Coronary artery (tissue), 2 donors: ENCODE measurements around the gene MRPL37.

Experiments
- DNase-seq: peaks from one replicate; pipeline ENCODE4 v3.0.0-alpha.2; 2017; ENCODE audit warnings: low spot score
- H3K27ac ChIP-seq, 2 donors: fragments of 200-600 bp; sonication (generic); one replicate each; pipeline ENCODE4 v1.5.1; 2016 to 2019
- H3K4me3 ChIP-seq: fragments of 200-600 bp; sonication (generic); 2 replicates; pipeline ENCODE4 v1.5.1; 2016; ENCODE audit warnings: mild to moderate bottlenecking, moderate library complexity
- CTCF ChIP-seq: fragments of 200-600 bp; sonication (generic); IDR thresholded peaks from one replicate; pipeline ENCODE4 v1.5.1; 2019; ENCODE audit warnings: antibody characterized with exemption

MRPL37 gene

GRCh38 chr1:54157401-54157800 lies 42.6 kb upstream of the MRPL37 start:
- no peak for TF ChIP-seq CTCF
- no peak for DNase-seq
- no peak overlapping the region for H3K27ac ChIP-seq
- no peak overlapping the region for H3K4me3 ChIP-seq

DNA sequence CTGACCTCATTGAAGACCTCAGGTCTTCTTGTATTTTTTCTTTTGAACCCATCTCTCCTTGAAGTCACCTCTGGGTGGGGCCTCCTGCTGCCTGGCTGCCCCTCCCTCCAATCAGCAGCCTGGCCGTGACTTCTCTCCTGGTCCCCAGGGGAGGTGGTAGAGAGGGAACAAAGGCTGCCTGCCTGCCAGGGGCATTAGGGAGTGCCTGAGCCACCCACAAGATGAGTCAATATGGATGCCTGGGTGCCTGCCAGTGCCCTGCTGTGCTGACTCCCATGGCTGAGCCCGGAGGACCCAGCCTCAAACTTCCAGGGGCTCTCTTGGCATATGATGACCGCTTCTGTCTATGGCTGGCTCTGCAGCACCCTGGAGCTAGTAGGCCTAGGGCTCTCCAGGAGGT lies 41.9 kb upstream of the MRPL37 start:
- no peak for DNase-seq
- Histone ChIP-seq H3K4me3 (no peak overlapping the region), H3K27ac (no peak overlapping the region)
- TF ChIP-seq CTCF = no peak

DNA sequence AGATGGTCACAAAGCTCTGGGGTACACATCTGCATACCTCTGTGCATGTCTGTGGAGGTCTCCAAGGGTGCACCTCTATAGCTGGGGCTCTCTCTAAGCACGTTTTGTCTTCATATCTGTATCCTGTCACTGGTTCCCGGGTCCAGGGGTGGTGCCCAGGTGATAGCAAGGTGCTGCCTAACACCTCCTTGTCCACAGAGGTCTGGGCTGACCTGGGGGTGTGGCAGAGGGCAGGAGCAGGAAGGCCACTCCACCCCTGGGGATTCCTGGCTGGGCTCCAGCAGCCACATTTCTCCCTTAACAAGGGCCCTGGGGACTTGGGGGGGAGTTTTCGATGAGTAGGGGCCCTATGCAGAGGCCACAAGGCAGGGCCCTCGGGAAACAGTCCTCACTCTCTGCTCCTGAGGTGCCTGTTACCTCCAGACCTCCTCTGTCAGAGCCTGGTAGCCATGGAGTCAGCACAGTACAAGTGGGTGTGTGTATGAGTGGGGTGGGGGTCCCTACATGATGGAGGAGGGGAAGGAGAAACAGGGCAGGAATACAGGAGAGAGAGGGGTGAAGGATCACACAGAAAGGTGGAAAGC lies 40.1 kb upstream of the MRPL37 start:
- H3K27ac ChIP-seq = no peak overlapping the region
- H3K4me3 ChIP-seq = no peak overlapping the region
- DNase-seq = no peak
- TF ChIP-seq CTCF = no peak

DNA sequence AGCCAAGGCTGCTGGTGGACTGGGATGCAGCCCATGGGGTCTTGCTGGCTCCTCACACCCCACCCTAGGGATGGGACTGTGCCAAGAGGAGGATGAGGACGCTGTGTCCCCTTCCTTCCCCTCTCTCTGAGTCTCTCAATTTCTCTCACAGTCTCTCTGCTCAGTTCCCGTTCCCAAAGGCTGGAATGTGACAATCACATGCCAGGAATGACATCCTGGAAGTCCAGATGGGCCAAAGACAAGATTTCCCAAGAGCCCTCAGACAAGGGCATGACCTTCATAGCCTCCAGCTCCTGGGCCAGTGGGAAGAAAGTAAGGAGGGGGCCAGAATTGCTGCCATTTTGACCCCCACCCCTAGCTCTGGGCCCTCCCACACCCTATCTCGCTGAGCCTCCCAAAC lies 39.6 kb upstream of the MRPL37 start:
- DNase-seq = no peak
- no peak overlapping the region for H3K4me3 ChIP-seq
- TF ChIP-seq CTCF = no peak
- H3K27ac ChIP-seq = no peak overlapping the region

DNA sequence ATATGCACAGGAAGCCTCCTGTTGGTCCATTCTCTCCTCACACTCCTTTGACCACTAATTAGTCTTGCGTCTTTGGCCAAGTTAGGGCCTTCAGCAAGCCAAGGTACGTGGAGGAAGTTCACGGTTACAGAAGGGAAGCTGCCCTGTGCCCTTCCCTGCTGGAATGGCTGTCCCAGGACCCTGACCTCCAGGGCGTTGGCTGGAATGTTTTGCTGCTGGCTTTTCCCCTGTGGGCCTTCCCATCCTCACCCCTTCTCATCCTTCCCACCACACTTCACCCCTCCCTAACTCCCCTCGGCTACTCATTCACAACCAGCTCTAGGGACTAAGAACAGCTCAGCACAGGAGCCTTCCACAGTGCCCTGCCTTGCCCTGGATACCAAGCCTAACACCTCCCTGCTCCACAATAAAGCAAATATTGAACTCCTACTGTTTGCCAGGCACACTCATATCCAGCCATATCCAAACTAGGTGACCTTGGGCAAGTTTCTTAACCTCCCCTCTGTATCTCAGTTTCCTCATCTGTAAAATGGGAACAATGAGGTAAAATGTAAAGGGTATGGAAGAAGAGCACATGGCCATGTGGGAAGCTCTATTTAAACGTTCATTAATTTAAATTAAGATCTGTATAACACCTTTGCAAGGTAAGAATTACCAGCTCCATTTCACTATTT lies 38.3 kb upstream of the MRPL37 start:
- Histone ChIP-seq H3K27ac (no peak overlapping the region), H3K4me3 (no peak overlapping the region)
- no peak for DNase-seq
- TF ChIP-seq CTCF = no peak

GRCh38 chr1:54163051-54163450 lies 36.9 kb upstream of the MRPL37 start:
- no peak for DNase-seq
- Histone ChIP-seq H3K4me3 (no peak overlapping the region), H3K27ac (no peak overlapping the region)
- TF ChIP-seq CTCF = no peak

DNA sequence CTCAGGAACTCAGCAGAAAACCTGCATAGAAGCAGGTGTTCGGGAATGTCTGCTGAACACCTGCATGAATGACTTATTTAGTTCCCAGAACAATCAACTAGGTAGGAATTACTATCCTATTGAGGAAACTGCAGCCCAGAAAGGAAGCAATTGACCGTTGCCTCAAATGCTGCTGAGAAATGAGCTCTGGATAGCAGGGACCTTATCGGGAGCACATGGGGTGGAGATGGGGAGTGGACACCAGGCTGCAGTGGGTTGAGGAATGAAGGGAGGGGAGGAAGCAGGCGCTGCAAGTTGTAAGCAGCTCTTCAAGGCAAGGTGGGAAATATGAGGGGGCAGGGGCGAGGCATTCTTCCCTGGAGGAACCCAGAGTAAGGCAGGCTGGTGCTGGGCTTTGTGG lies 36.4 kb upstream of the MRPL37 start:
- TF ChIP-seq CTCF = no peak
- DNase-seq = no peak
- Histone ChIP-seq H3K27ac (no peak overlapping the region), H3K4me3 (no peak overlapping the region)
